ENCODE measurements around the gene COX6A2. TPM values are rescaled to one million over a fixed set of nuclear protein-coding genes. Genes with fewer than 3 reads are reported as not detected.

The COX6A2 gene
- polyA plus RNA-seq, 1 experiment: not detected

- ChIA-PET POLR2A (no interaction called here), CTCF (no interaction called here)
- no peak for DNase-seq (ENCODE audit: low read depth)
- Histone ChIP-seq H3K4me3 (ENCODE audit: low read depth, low read length) (no peak overlapping the region), H3K36me3 (ENCODE audit: control insufficient read depth, insufficient read depth, low read length) (no peaks in the 10 kb centered on the region), H3K27me3 (ENCODE audit: control insufficient read depth, insufficient read depth, low read length) (peaks cover 2% of the 10 kb centered on the region; the same call in 1 of the 2 replicates)
- TF ChIP-seq CTCF (IDR thresholded peaks at IDR 0.05; ENCODE audit: insufficient read depth, low read depth, low read length): no peak
Observed at GRCh38 chr16:31413943-31414342, 14.2 kb downstream of the COX6A2 start.

GRCh38 chr16:31413381-31413780 lies 14.8 kb downstream of the COX6A2 start:
- ChIA-PET CTCF (no interaction called here), POLR2A (no interaction called here)
- peaks cover 2% of the 10 kb centered on the region; the same call in 1 of the 2 replicates for H3K27me3 ChIP-seq (ENCODE audit: control insufficient read depth, insufficient read depth, low read length)
- no peaks in the 10 kb centered on the region for H3K36me3 ChIP-seq (ENCODE audit: control insufficient read depth, insufficient read depth, low read length)
- no peak for TF ChIP-seq CTCF (IDR thresholded peaks at IDR 0.05; ENCODE audit: insufficient read depth, low read depth, low read length)
- H3K4me3 ChIP-seq (ENCODE audit: low read depth, low read length): no peak overlapping the region
- no peak for DNase-seq (ENCODE audit: low read depth)

- Histone ChIP-seq H3K36me3 (ENCODE audit: control insufficient read depth, insufficient read depth, low read length) (no peaks in the 10 kb centered on the region), H3K4me3 (ENCODE audit: low read depth, low read length) (no peak overlapping the region), H3K27me3 (ENCODE audit: control insufficient read depth, insufficient read depth, low read length) (peaks cover 2% of the 10 kb centered on the region; the same call in 1 of the 2 replicates)
- TF ChIP-seq CTCF (IDR thresholded peaks at IDR 0.05; ENCODE audit: insufficient read depth, low read depth, low read length): no peak
- POLR2A ChIA-PET: no interaction called here
- DNase-seq (ENCODE audit: low read depth): no peak
- CTCF ChIA-PET: no interaction called here
Observed at GRCh38 chr16:31412750-31413149, 15.4 kb downstream of the COX6A2 start.

- no peaks in the 10 kb centered on the region for H3K36me3 ChIP-seq (ENCODE audit: control insufficient read depth, insufficient read depth, low read length)
- CTCF ChIA-PET: no interaction called here
- no peak for DNase-seq (ENCODE audit: low read depth)
- no peak for TF ChIP-seq CTCF (IDR thresholded peaks at IDR 0.05; ENCODE audit: insufficient read depth, low read depth, low read length)
- no peak overlapping the region for H3K4me3 ChIP-seq (ENCODE audit: low read depth, low read length)
- peaks cover 2% of the 10 kb centered on the region; the same call in 1 of the 2 replicates for H3K27me3 ChIP-seq (ENCODE audit: control insufficient read depth, insufficient read depth, low read length)
- POLR2A ChIA-PET: no interaction called here
Observed at GRCh38 chr16:31411024-31411844, 16.9 kb downstream of the COX6A2 start.

GRCh38 chr16:31410082-31410481 lies 18.1 kb downstream of the COX6A2 start:
- Histone ChIP-seq H3K27me3 (ENCODE audit: control insufficient read depth, insufficient read depth, low read length) (peaks cover 2% of the 10 kb centered on the region; the same call in 1 of the 2 replicates), H3K36me3 (ENCODE audit: control insufficient read depth, insufficient read depth, low read length) (no peaks in the 10 kb centered on the region), H3K4me3 (ENCODE audit: low read depth, low read length) (no peak overlapping the region)
- ChIA-PET POLR2A (interaction anchor here (0.6 kb wide), 1 partner anchor 16 kb away, joined by 4 read pairs; no protein-coding TSS in a partner anchor), CTCF (no interaction called here)
- DNase-seq (ENCODE audit: low read depth): no peak
- no peak for TF ChIP-seq CTCF (IDR thresholded peaks at IDR 0.05; ENCODE audit: insufficient read depth, low read depth, low read length)

All from BJ (cell line).